CD4-positive, alpha-beta memory T cell (primary cell): ENCODE results near the gene P2RX6. TPM values are rescaled to one million over a fixed set of nuclear protein-coding genes. Genes with fewer than 3 reads are reported as not detected.
"Not testable (repeated sequence)": the region's sequence is repeated elsewhere in the genome, so short reads cannot be mapped to it uniquely, and the experiment has no call there.

ENCODE experiments used
- CTCF ChIA-PET: fragments of 350-600 bp; sonication (Branson Sonifier 250); formaldehyde crosslinking; loops from one replicate; lab custom pipeline; 2021; ENCODE audit warnings: inconsistent platforms; ENCODE audit not compliant: partially characterized antibody; lab: Charles Lee
- POLR2A ChIA-PET: fragments of 350-600 bp; sonication (Branson Sonifier 250); formaldehyde crosslinking; loops from one replicate; lab custom pipeline; 2021; ENCODE audit not compliant: partially characterized antibody; lab: Charles Lee
- DNase-seq, 5 donors: peaks; one replicate each; pipeline versions ENCODE4 v3.0.0 to v3.0.0-alpha.2; 2020 to 2022; ENCODE audit warnings: mixed read lengths in 1 of 5
- H3K27ac ChIP-seq: one replicate; pipeline ENCODE4 v1.7.0; 2013; ENCODE audit warnings: low read depth, low read length
- H3K27me3 ChIP-seq: 2 replicates; pipeline ENCODE4 v1.7.0; 2013; ENCODE audit warnings: mild to moderate bottlenecking, low read length, moderate library complexity; ENCODE audit not compliant: insufficient read depth
- H3K36me3 ChIP-seq: 2 replicates; pipeline ENCODE4 v1.7.0; 2013; ENCODE audit warnings: mild to moderate bottlenecking, low read length, moderate library complexity; ENCODE audit not compliant: insufficient read depth
- H3K4me1 ChIP-seq: 2 replicates; pipeline ENCODE4 v1.7.0; 2013; ENCODE audit warnings: mild to moderate bottlenecking, low read length, moderate library complexity; ENCODE audit not compliant: insufficient read depth
- H3K4me3 ChIP-seq, 2 donors: one replicate each; pipeline ENCODE4 v1.7.0; 2013; ENCODE audit warnings: low read length in 2 of 2, mild to moderate bottlenecking in 1 of 2
- H3K9me3 ChIP-seq, 2 donors: one replicate each; pipeline ENCODE4 v1.7.0; 2013; ENCODE audit warnings: low read length in 2 of 2, control low read depth in 1 of 2; ENCODE audit not compliant: control insufficient read depth in 1 of 2
- H3K27ac Mint-ChIP-seq, 7 donors: one replicate each; pipeline ENCODE4 v1.8.0; 2020 to 2021; ENCODE audit warnings: mixed read lengths in 7 of 7, mild to moderate bottlenecking in 6 of 7, inconsistent platforms in 3 of 7, moderate library complexity in 3 of 7
- H3K27me3 Mint-ChIP-seq, 2 donors: one replicate each; pipeline ENCODE4 v1.8.0; 2020 to 2021; ENCODE audit warnings: mixed read lengths in 2 of 2
- H3K36me3 Mint-ChIP-seq, 2 donors: one replicate each; pipeline ENCODE4 v1.8.0; 2020 to 2021; ENCODE audit warnings: mixed read lengths in 2 of 2, inconsistent platforms in 1 of 2, mild to moderate bottlenecking in 1 of 2
- H3K4me1 Mint-ChIP-seq, 4 donors: one replicate each; pipeline ENCODE4 v1.8.0; 2020 to 2021; ENCODE audit warnings: mixed read lengths in 4 of 4, mild to moderate bottlenecking in 1 of 4
- H3K4me3 Mint-ChIP-seq, 8 donors: one replicate each; pipeline ENCODE4 v1.8.0; 2020 to 2021; ENCODE audit warnings: mixed read lengths in 8 of 8, mild to moderate bottlenecking in 7 of 8, moderate library complexity in 6 of 8, inconsistent platforms in 3 of 8
- H3K9me3 Mint-ChIP-seq, 8 donors: one replicate each; pipeline ENCODE4 v1.8.0; 2020 to 2021; ENCODE audit warnings: mixed read lengths in 8 of 8, mild to moderate bottlenecking in 5 of 8, inconsistent platforms in 3 of 8, moderate library complexity in 1 of 8
- intact Hi-C: fragments of 100-400 bp; cut with micrococcal nuclease; formaldehyde crosslinking; loops from one replicate; pipeline ENCODE4 v1.15.1; 2023
- polyA plus RNA-seq, 2 donors: library from polyadenylated mRNA; unstranded; fragments of 300-500 nt; fragmentation: Illumina TruSeq; gene quantifications; one replicate each; pipeline ENCODE4 v1.2.3, GENCODE V29; 2021
- total RNA-seq, 2 experiments: library from RNA; stranded (reverse); gene quantifications; one replicate each; pipeline ENCODE4 v1.2.3, GENCODE V29; 2021

P2RX6 gene
- total and polyA plus RNA-seq, 4 experiments from 2014 or later: 0.19 to 1.2 (median 1.1) TPM; not detected in 1

GRCh38 chr22:21045585-21046294, 30.8 kb downstream of the P2RX6 start, which contains the start of gene LRRC74B:
Gene LRRC74B, plus strand, starts transcription at chr22:21045946. Its CDS starts 41 bp downstream, at chr22:21045987.
- H3K36me3 ChIP-seq: no peaks in the 10 kb centered on the region
- peak; percentile 60 to 76 (median 66) for DNase-seq
- Mint-ChIP-seq H3K9me3 (no peaks in the 10 kb centered on the region), H3K36me3 (no peaks in the 10 kb centered on the region), H3K4me1 (peaks cover 9 to 30% (median 25%) of the 10 kb centered on the region in 4 donors), H3K27me3 (peaks cover 5 to 9% of the 10 kb centered on the region in 2 donors), H3K4me3 (peak within 1 kb of the TSS; percentile 55 to 84 (median 72)), H3K27ac (peak within 1 kb of the TSS; percentile 70 to 97 (median 92))
- POLR2A ChIA-PET: interaction anchor here (1.1 kb wide), 1 partner anchor 64 kb away, joined by 3 read pairs; no protein-coding TSS in a partner anchor
- H3K4me1 ChIP-seq: peaks cover 24% of the 10 kb centered on the region
- H3K9me3 ChIP-seq: no peaks in the 10 kb centered on the region
- H3K27ac ChIP-seq: no peak within 1 kb of the TSS
- no peaks in the 10 kb centered on the region for H3K27me3 ChIP-seq
- no peak within 1 kb of the TSS for H3K4me3 ChIP-seq
- CTCF ChIA-PET: no interaction called here
- intact Hi-C loops: no loop called here

- CTCF ChIA-PET: no interaction called here
- intact Hi-C loops: no loop called here
- Histone ChIP-seq H3K27ac (no peak overlapping the region), H3K9me3 (no peaks in the 10 kb centered on the region), H3K36me3 (no peaks in the 10 kb centered on the region), H3K4me1 (peaks cover 24% of the 10 kb centered on the region), H3K4me3 (no peak overlapping the region), H3K27me3 (no peaks in the 10 kb centered on the region)
- H3K4me1 Mint-ChIP-seq: peaks cover 9 to 30% (median 26%) of the 10 kb centered on the region in 4 donors
- no peaks in the 10 kb centered on the region for H3K36me3 Mint-ChIP-seq
- peak overlapping the region in 1 of 7 donors; percentile 73 for H3K27ac Mint-ChIP-seq
- H3K9me3 Mint-ChIP-seq: no peaks in the 10 kb centered on the region
- POLR2A ChIA-PET: no interaction called here
- DNase-seq: no peak
- no peak overlapping the region for H3K4me3 Mint-ChIP-seq
- H3K27me3 Mint-ChIP-seq: peaks cover 5 to 7% of the 10 kb centered on the region in 2 donors
These were observed 32.2 kb downstream of the P2RX6 start for GRCh38 chr22:21047035-21047661.

- H3K27ac Mint-ChIP-seq: no peak overlapping the region
- CTCF ChIA-PET: no interaction called here
These were observed 32.8 kb downstream of the P2RX6 start for GRCh38 chr22:21047730-21048129.

GRCh38 chr22:21048448-21048847, 33.5 kb downstream of the P2RX6 start:
- H3K27ac Mint-ChIP-seq, H3K27ac ChIP-seq, POLR2A ChIA-PET, H3K27me3 ChIP-seq, H3K4me3 Mint-ChIP-seq, H3K27me3 Mint-ChIP-seq, CTCF ChIA-PET, H3K9me3 Mint-ChIP-seq, H3K4me3 ChIP-seq, DNase-seq, intact Hi-C loops, H3K36me3 ChIP-seq, H3K9me3 ChIP-seq, H3K36me3 Mint-ChIP-seq: not testable (repeated sequence)
- peaks cover 23% of the 10 kb centered on the region for H3K4me1 ChIP-seq
- peaks cover 5 to 23% (median 21%) of the 10 kb centered on the region in 4 donors for H3K4me1 Mint-ChIP-seq

More at GRCh38 chr22:21047730-21048129, 32.8 kb downstream of the P2RX6 start:
- Histone ChIP-seq H3K27me3 (no peaks in the 10 kb centered on the region), H3K4me1 (peaks cover 24% of the 10 kb centered on the region), H3K9me3 (no peaks in the 10 kb centered on the region), H3K4me3 (no peak overlapping the region), H3K36me3 (no peaks in the 10 kb centered on the region), H3K27ac (no peak overlapping the region)
- no peaks in the 10 kb centered on the region for H3K9me3 Mint-ChIP-seq
- intact Hi-C loops: no loop called here
- H3K27me3 Mint-ChIP-seq: peaks cover 5 to 7% of the 10 kb centered on the region in 2 donors
- POLR2A ChIA-PET: no interaction called here
- no peaks in the 10 kb centered on the region for H3K36me3 Mint-ChIP-seq
- no peak overlapping the region for H3K4me3 Mint-ChIP-seq
- DNase-seq: no peak
- peaks cover 9 to 30% (median 26%) of the 10 kb centered on the region in 4 donors for H3K4me1 Mint-ChIP-seq

GRCh38 chr22:21048965-21049364, 34.0 kb downstream of the P2RX6 start:
- H3K4me3 Mint-ChIP-seq, H3K36me3 Mint-ChIP-seq, H3K9me3 Mint-ChIP-seq, H3K9me3 ChIP-seq, H3K27me3 ChIP-seq, CTCF ChIA-PET, POLR2A ChIA-PET, H3K27me3 Mint-ChIP-seq, H3K4me3 ChIP-seq, DNase-seq, H3K27ac ChIP-seq, H3K36me3 ChIP-seq, intact Hi-C loops: not testable (repeated sequence)
- H3K4me1 ChIP-seq: peaks cover 18% of the 10 kb centered on the region
- H3K4me1 Mint-ChIP-seq: peaks cover 5 to 19% (median 16%) of the 10 kb centered on the region in 4 donors
- H3K27ac Mint-ChIP-seq: peak overlapping the region in 1 of 7 donors; percentile 35

- DNase-seq: no peak
- Mint-ChIP-seq H3K4me3 (no peak overlapping the region), H3K4me1 (peaks cover 6 to 10% (median 9%) of the 10 kb centered on the region in 4 donors), H3K27ac (no peak overlapping the region), H3K27me3 (no peaks in the 10 kb centered on the region), H3K9me3 (no peaks in the 10 kb centered on the region), H3K36me3 (no peaks in the 10 kb centered on the region)
- ChIA-PET CTCF (no interaction called here), POLR2A (no interaction called here)
- Histone ChIP-seq H3K4me1 (peaks cover 10% of the 10 kb centered on the region), H3K4me3 (no peak overlapping the region), H3K9me3 (no peaks in the 10 kb centered on the region), H3K27ac (no peak overlapping the region), H3K27me3 (no peaks in the 10 kb centered on the region), H3K36me3 (no peaks in the 10 kb centered on the region)
- intact Hi-C loops: no loop called here
These were observed 36.3 kb downstream of the P2RX6 start for GRCh38 chr22:21051145-21051830.

GRCh38 chr22:21051831-21052400, 37.0 kb downstream of the P2RX6 start:
- Mint-ChIP-seq H3K4me3 (no peak overlapping the region), H3K9me3 (no peaks in the 10 kb centered on the region), H3K27ac (no peak overlapping the region), H3K27me3 (peaks cover 0 to 3% of the 10 kb centered on the region in 2 donors), H3K36me3 (no peaks in the 10 kb centered on the region), H3K4me1 (peaks cover 11 to 16% (median 14%) of the 10 kb centered on the region in 4 donors)
- CTCF ChIA-PET: no interaction called here
- no peak for DNase-seq
- Histone ChIP-seq H3K4me3 (no peak overlapping the region), H3K27me3 (no peaks in the 10 kb centered on the region), H3K4me1 (peaks cover 17% of the 10 kb centered on the region), H3K36me3 (no peaks in the 10 kb centered on the region), H3K27ac (no peak overlapping the region), H3K9me3 (no peaks in the 10 kb centered on the region)
- POLR2A ChIA-PET: no interaction called here
- intact Hi-C loops: no loop called here
